AG04450 (cell line): ENCODE measurements around the gene MYH14. TPM values are rescaled to one million over a fixed set of nuclear protein-coding genes. Genes with fewer than 3 reads are reported as not detected.

Source experiments
- CTCF ChIA-PET: fragments of 300-600, 350-600 bp; formaldehyde crosslinking; extraction: SDS; loops from one replicate; lab custom pipeline; 2022; ENCODE audit warnings: antibody characterized with exemption, inconsistent platforms; lab: Charles Lee
- POLR2A ChIA-PET: fragments of 350-600 bp; formaldehyde crosslinking; extraction: SDS; loops from one replicate; lab custom pipeline; 2021; ENCODE audit warnings: antibody characterized with exemption, inconsistent platforms; lab: Yijun Ruan, JAX
- DNase-seq: peaks from one replicate; pipeline ENCODE4 v3.0.0-alpha.2; 2011; ENCODE audit warnings: low read depth, low spot score
- H3K27ac ChIP-seq: one replicate; pipeline ENCODE4 v1.5.1; 2012; ENCODE audit warnings: low read depth, low read length, control low read depth
- H3K27me3 ChIP-seq: one replicate; pipeline ENCODE4 v1.6.0; 2012; ENCODE audit warnings: low read length; ENCODE audit not compliant: control insufficient read depth, insufficient read depth
- H3K4me3 ChIP-seq: 2 replicates; pipeline ENCODE4 v1.5.1; 2011; ENCODE audit warnings: mild to moderate bottlenecking, low read depth, low read length, control low read depth
- H3K9me3 ChIP-seq: 2 replicates; pipeline ENCODE4 v1.5.1; 2012; ENCODE audit warnings: low read length; ENCODE audit not compliant: control insufficient read depth, insufficient read depth
- polyA plus RNA-seq: library from polyadenylated mRNA; depleted of rRNA; stranded (reverse); fragments of >200 nt; gene quantifications from 2 replicates; pipeline ENCODE4 v1.2.3, GENCODE V29; 2011
- TF ChIP-seq, protein P1 (sequence below): IDR thresholded peaks from 2 replicates; pipeline ENCODE4 v1.5.1; 2011; ENCODE audit warnings: low read depth, low read length, control low read depth, inconsistent platforms

MYH14 gene
- polyA plus RNA-seq, 1 experiment: not detected

- H3K27me3 ChIP-seq: no peaks in the 10 kb centered on the region
- TF ChIP-seq, protein P1, sequence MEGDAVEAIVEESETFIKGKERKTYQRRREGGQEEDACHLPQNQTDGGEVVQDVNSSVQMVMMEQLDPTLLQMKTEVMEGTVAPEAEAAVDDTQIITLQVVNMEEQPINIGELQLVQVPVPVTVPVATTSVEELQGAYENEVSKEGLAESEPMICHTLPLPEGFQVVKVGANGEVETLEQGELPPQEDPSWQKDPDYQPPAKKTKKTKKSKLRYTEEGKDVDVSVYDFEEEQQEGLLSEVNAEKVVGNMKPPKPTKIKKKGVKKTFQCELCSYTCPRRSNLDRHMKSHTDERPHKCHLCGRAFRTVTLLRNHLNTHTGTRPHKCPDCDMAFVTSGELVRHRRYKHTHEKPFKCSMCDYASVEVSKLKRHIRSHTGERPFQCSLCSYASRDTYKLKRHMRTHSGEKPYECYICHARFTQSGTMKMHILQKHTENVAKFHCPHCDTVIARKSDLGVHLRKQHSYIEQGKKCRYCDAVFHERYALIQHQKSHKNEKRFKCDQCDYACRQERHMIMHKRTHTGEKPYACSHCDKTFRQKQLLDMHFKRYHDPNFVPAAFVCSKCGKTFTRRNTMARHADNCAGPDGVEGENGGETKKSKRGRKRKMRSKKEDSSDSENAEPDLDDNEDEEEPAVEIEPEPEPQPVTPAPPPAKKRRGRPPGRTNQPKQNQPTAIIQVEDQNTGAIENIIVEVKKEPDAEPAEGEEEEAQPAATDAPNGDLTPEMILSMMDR: no peak
- H3K27ac ChIP-seq: no peak overlapping the region
- peaks cover 13% of the 10 kb centered on the region; the same call in 1 of the 2 replicates for H3K9me3 ChIP-seq
- DNase-seq: no peak
- ChIA-PET POLR2A (no interaction called here), CTCF (no interaction called here)
- no peak overlapping the region for H3K4me3 ChIP-seq
These were observed 29.2 kb upstream of the MYH14 start for GRCh38 chr19:50174100-50174793.

GRCh38 chr19:50175924-50176323, 27.5 kb upstream of the MYH14 start:
- CTCF ChIA-PET: no interaction called here
- DNase-seq: no peak
- no peaks in the 10 kb centered on the region for H3K27me3 ChIP-seq
- H3K9me3 ChIP-seq: peaks cover 7% of the 10 kb centered on the region; the same call in 1 of the 2 replicates
- POLR2A ChIA-PET: no interaction called here
- TF ChIP-seq, protein P1: no peak
- no peak overlapping the region for H3K27ac ChIP-seq
- no peak overlapping the region for H3K4me3 ChIP-seq

- Histone ChIP-seq H3K4me3 (no peak overlapping the region), H3K27ac (no peak overlapping the region), H3K27me3 (no peaks in the 10 kb centered on the region), H3K9me3 (peaks cover 7% of the 10 kb centered on the region; the same call in 1 of the 2 replicates)
- ChIA-PET CTCF (no interaction called here), POLR2A (no interaction called here)
- DNase-seq: no peak
- TF ChIP-seq, protein P1: no peak
These were observed 26.6 kb upstream of the MYH14 start for GRCh38 chr19:50176775-50177174.

GRCh38 chr19:50178320-50178719, 25.1 kb upstream of the MYH14 start:
- H3K9me3 ChIP-seq: peaks cover 7% of the 10 kb centered on the region; the same call in 1 of the 2 replicates
- TF ChIP-seq, protein P1: no peak
- CTCF ChIA-PET: no interaction called here
- no peak for DNase-seq
- H3K27ac ChIP-seq: no peak overlapping the region
- POLR2A ChIA-PET: no interaction called here
- no peak overlapping the region for H3K4me3 ChIP-seq
- H3K27me3 ChIP-seq: no peaks in the 10 kb centered on the region

DNA sequence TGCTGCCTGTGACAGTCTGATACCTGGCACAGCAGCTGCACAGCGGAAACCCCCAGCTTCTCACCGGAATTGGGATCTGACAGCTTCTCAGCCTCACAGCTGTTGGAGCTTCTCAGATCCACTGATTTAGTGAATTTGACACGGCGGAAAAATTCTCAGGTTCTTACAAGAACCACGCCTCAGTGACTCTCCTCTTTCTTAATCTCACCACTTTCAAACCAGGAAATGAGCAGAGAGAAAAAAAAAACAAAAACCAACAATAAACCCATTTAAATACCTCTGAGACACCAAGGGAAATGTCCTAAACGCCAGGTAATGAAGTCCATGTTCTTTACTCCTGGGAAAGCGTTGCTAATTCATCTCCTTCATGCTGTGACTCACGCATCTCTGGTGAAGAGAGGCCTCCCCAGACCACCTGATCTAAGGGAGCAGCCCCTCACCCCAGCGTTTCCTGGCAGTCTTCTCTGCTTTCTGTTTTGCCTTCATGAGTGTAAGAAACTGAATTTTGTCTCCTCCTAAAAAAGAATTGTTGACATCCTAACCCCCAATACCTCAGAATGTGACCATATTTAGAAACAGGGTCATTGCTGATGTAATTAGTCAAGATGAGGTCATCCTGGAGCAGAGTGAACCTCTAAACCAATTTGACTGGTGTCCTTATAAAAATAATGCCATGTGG, 24.4 kb upstream of the MYH14 start:
- TF ChIP-seq, protein P1: no peak
- Histone ChIP-seq H3K4me3 (no peak overlapping the region), H3K27ac (no peak overlapping the region), H3K9me3 (peaks cover 7% of the 10 kb centered on the region; the same call in 1 of the 2 replicates), H3K27me3 (no peaks in the 10 kb centered on the region)
- ChIA-PET CTCF (no interaction called here), POLR2A (no interaction called here)
- no peak for DNase-seq
